K562 (cell line): ENCODE measurements around the gene ACBD3. TPM values are rescaled to one million over a fixed set of nuclear protein-coding genes. Genes with fewer than 3 reads are reported as not detected.
A peak's percentile ranks its signal among the peaks of the same experiment; 100 is the strongest.

Source experiments
- ATAC-seq: fragments of 200-7000 bp; cut with Tn5 transposase; 3 replicates; pipeline ENCODE4 v1.9.1; 2020; ENCODE audit warnings: moderate library complexity
- BruUV-seq: library from RNA; stranded (reverse); fragments of 400-500 nt; replicated peaks from 2 replicates; lab custom pipeline; 2021; lab: Mats Ljungman, UMichigan
- CTCF ChIA-PET: fragments of 300-600 bp; formaldehyde crosslinking; extraction: SDS; loops from one replicate; lab custom pipeline; 2021; ENCODE audit warnings: low intra/inter-chr PET ratio; lab: Yijun Ruan, JAX
- POLR2A ChIA-PET: fragments of 300-600, 350-650 bp; sonication (Branson Sonifier 250); formaldehyde crosslinking; extraction: SDS; loops from one replicate; lab custom pipeline; 2021; ENCODE audit warnings: antibody characterized with exemption, inconsistent platforms; lab: Yijun Ruan, JAX
- DNase-seq, 4 experiments: peaks; one replicate each; pipeline versions ENCODE4 v3.0.0 to v3.0.0-alpha.2; 2011 to 2018; ENCODE audit warnings: low spot score in 3 of 4, mixed read lengths in 3 of 4; ENCODE audit errors: extremely low read depth in 1 of 4
- FAIRE-seq: peaks from 2 replicates; lab custom pipeline; 2011; peaks lifted over from hg19 to GRCh38; lab: Jason Lieb, UNC
- H2AFZ ChIP-seq: 2 replicates; pipeline ENCODE4 v1.6.0; 2011; ENCODE audit warnings: low read depth, low read length, control low read depth, inconsistent platforms
- H3K27ac ChIP-seq: fragments of 200-600 bp; 3 replicates; pipeline ENCODE4 v1.8.0; 2011; ENCODE audit warnings: low read depth, mild to moderate bottlenecking, control low read depth, inconsistent platforms, low read length, moderate library complexity, mixed read lengths; ENCODE audit errors: extremely low read depth
- H3K27me3 ChIP-seq, 2 experiments: fragments of 300-600 bp in 1 of 2; 2 replicates in 1 of 2; 3 replicates in 1 of 2; pipeline versions ENCODE4 v1.6.0 to v1.8.0; 2011; ENCODE audit warnings: inconsistent platforms in 2 of 2, low read length in 2 of 2, mild to moderate bottlenecking in 1 of 2, mixed read lengths in 1 of 2, moderate library complexity in 1 of 2; ENCODE audit not compliant: control insufficient read depth in 2 of 2, insufficient read depth in 2 of 2
- H3K36me3 ChIP-seq: fragments of 300-600 bp; 3 replicates; pipeline ENCODE4 v1.8.0; 2011; ENCODE audit warnings: mild to moderate bottlenecking, low read length, inconsistent platforms; ENCODE audit not compliant: control insufficient read depth, insufficient read depth
- H3K4me1 ChIP-seq, 2 experiments: fragments of 200-600 bp in 1 of 2; replicated peaks in 1 of 2; 2 replicates in 1 of 2; 3 replicates in 1 of 2; pipeline versions ENCODE4 v1.5.1 to v1.8.0; 2011; ENCODE audit warnings: inconsistent platforms in 2 of 2, low read length in 2 of 2, mild to moderate bottlenecking in 1 of 2, mixed read lengths in 1 of 2, moderate library complexity in 1 of 2; ENCODE audit not compliant: control insufficient read depth in 2 of 2, insufficient read depth in 2 of 2
- H3K4me2 ChIP-seq: 2 replicates; pipeline ENCODE4 v1.6.1; 2011; ENCODE audit warnings: low read length, control low read depth, inconsistent platforms, mixed read lengths; ENCODE audit not compliant: insufficient read depth
- H3K4me3 ChIP-seq: fragments of 200-600 bp; sonication (generic), shearing (Covaris generic); 2 replicates; pipeline ENCODE4 v1.5.1; 2016; ENCODE audit warnings: control low read depth, inconsistent platforms
- H3K79me2 ChIP-seq: fragments of 200-600 bp; 3 replicates; pipeline ENCODE4 v1.8.0; 2011; ENCODE audit warnings: low read length, inconsistent platforms; ENCODE audit not compliant: control insufficient read depth, insufficient read depth
- H3K9ac ChIP-seq, 2 experiments: 2 replicates each; pipeline versions ENCODE4 v1.6.0 to v1.6.1; 2011; ENCODE audit warnings: low read depth in 2 of 2, low read length in 2 of 2, control low read depth in 1 of 2, inconsistent platforms in 1 of 2, mild to moderate bottlenecking in 1 of 2, mixed read lengths in 1 of 2; ENCODE audit not compliant: insufficient read depth in 1 of 2
- H3K9me1 ChIP-seq: one replicate; pipeline ENCODE4 v1.6.0; 2011; ENCODE audit warnings: inconsistent platforms, mild to moderate bottlenecking, low read length, moderate library complexity; ENCODE audit not compliant: control insufficient read depth, insufficient read depth
- H3K9me3 ChIP-seq: replicated peaks from 2 replicates; pipeline ENCODE4 v1.5.1; 2011; ENCODE audit warnings: low read depth, low read length, inconsistent platforms; ENCODE audit not compliant: control insufficient read depth, insufficient read depth
- H4K20me1 ChIP-seq: replicated peaks from 2 replicates; pipeline ENCODE4 v1.6.1; 2011; ENCODE audit warnings: low read length, inconsistent platforms, mixed read lengths; ENCODE audit not compliant: control insufficient read depth, insufficient read depth
- CBX8 ChIP-seq: fragments of 200-600 bp; sonication (generic); IDR thresholded peaks from 2 replicates; pipeline ENCODE4 v1.6.1; 2012; ENCODE audit warnings: borderline replicate concordance, mixed run types, low read depth, mild to moderate bottlenecking, moderate library complexity, mixed read lengths, low read length, control low read depth, inconsistent platforms; ENCODE audit not compliant: poor library complexity, severe bottlenecking; ENCODE audit errors: extremely low read depth
- CREB1 ChIP-seq, 2 experiments: sonication (generic) in 1 of 2; formaldehyde crosslinking in 1 of 2; IDR thresholded peaks; 2 replicates each; pipeline versions ENCODE4 v1.6.1 to v1.8.0; 2012 to 2022; ENCODE audit warnings: inconsistent platforms in 1 of 2, mild to moderate bottlenecking in 1 of 2, missing genetic modification reagents in 1 of 2, moderate library complexity in 1 of 2
- CREM ChIP-seq: IDR thresholded peaks from 2 replicates; pipeline ENCODE4 v1.6.1; 2014; ENCODE audit warnings: antibody characterized with exemption, low read depth
- CTCF ChIP-seq, 3 experiments: IDR thresholded peaks in 2 of 3; conservative IDR thresholded peaks in 1 of 3; 2 replicates each; pipeline ENCODE4 v1.5.1; 2011 to 2012; ENCODE audit warnings: low read length in 3 of 3, mild to moderate bottlenecking in 3 of 3, control low read depth in 2 of 3, improper control_type of control experiment in 1 of 3, inconsistent platforms in 1 of 3, low read depth in 1 of 3, mixed read lengths in 1 of 3, moderate library complexity in 1 of 3; ENCODE audit not compliant: insufficient read depth in 2 of 3
- CXXC5 ChIP-seq: fragments of 250-450 bp; sonication (Bioruptor Pico); IDR thresholded peaks from 2 replicates; pipeline ENCODE4 v1.8.0; 2022; ENCODE audit warnings: inconsistent platforms, mild to moderate bottlenecking, moderate library complexity
- HDAC1 ChIP-seq, 2 experiments: fragments of 450-650 bp; IDR thresholded peaks; 2 replicates each; pipeline ENCODE4 v1.6.1; 2016 to 2017; ENCODE audit warnings: inconsistent platforms in 1 of 2, mild to moderate bottlenecking in 1 of 2, moderate library complexity in 1 of 2
- HDAC6 ChIP-seq: IDR thresholded peaks from 2 replicates; pipeline ENCODE4 v1.6.1; 2012; ENCODE audit warnings: low read depth, mild to moderate bottlenecking, control low read depth, inconsistent platforms, low read length, moderate library complexity
- HNRNPLL ChIP-seq: fragments of 200-400 bp; formaldehyde crosslinking; IDR thresholded peaks from 2 replicates; pipeline ENCODE4 v1.6.1; 2017; ENCODE audit warnings: low read length, low read depth, mild to moderate bottlenecking; ENCODE audit not compliant: poor library complexity, severe bottlenecking
- KDM5B ChIP-seq: fragments of 200-600 bp; sonication (generic); IDR thresholded peaks from 2 replicates; pipeline ENCODE4 v1.6.1; 2012; ENCODE audit warnings: low read depth, mild to moderate bottlenecking, moderate library complexity, low read length, control low read depth, inconsistent platforms; ENCODE audit not compliant: insufficient replicate concordance
- NFYB ChIP-seq: IDR thresholded peaks from 2 replicates; pipeline ENCODE4 v1.6.1; 2011; ENCODE audit warnings: mild to moderate bottlenecking, moderate library complexity; ENCODE audit not compliant: insufficient read length; ENCODE audit errors: extremely low read depth
- STAG1 ChIP-seq: sonication (generic); formaldehyde crosslinking; IDR thresholded peaks from 2 replicates; pipeline ENCODE4 v1.5.0; 2020; ENCODE audit warnings: missing genetic modification reagents, borderline replicate concordance
- ZBTB7A ChIP-seq: IDR thresholded peaks from 2 replicates; pipeline ENCODE4 v1.6.1; 2011; ENCODE audit warnings: low read depth, mild to moderate bottlenecking, low read length, moderate library complexity, borderline replicate concordance; ENCODE audit not compliant: control insufficient read depth
- WGBS: fragments of 100-300 bp; shearing (Covaris generic); methylation state at CpG from one replicate; pipeline ENCODE4 v1.1.6; 2016; ENCODE audit warnings: low coverage, mixed read lengths; ENCODE audit not compliant: insufficient coverage; ENCODE audit errors: missing lambda C conversion rate; 5-methylcytosine and 5-hydroxymethylcytosine counted together
- in situ Hi-C: fragments of 300-500 bp; cut with MboI; formaldehyde crosslinking; loops from 4 replicates; pipeline ENCODE4 v1.15.0; 2018; ENCODE audit warnings: inconsistent platforms, mixed read lengths
- intact Hi-C: fragments of 100-400 bp; cut with micrococcal nuclease; formaldehyde crosslinking; loops from 2 replicates; pipeline ENCODE4 v1.14.2; 2022
- polyA plus RNA-seq, 8 experiments: library from polyadenylated mRNA; depleted of rRNA in 4 of 8; stranded (reverse) in 5 of 8; unstranded in 3 of 8; fragments of >200 nt; fragmentation: Nextera tagmentation in 2 of 8; fragmentation: Illumina TruSeq in 1 of 8; extraction: Ambion mirVana in 2 of 8; extraction: Trizol in 1 of 8; gene quantifications; 2 replicates each; pipeline versions ENCODE4 v1.2.1 to v1.2.3, GENCODE V29; 2011 to 2014; ENCODE audit warnings: inconsistent platforms in 1 of 8, missing spikeins in 1 of 8
- total RNA-seq, 7 experiments: library from RNA; depleted of rRNA in 6 of 7; stranded (reverse); fragments of >200 nt in 6 of 7; fragmentation: Illumina TruSeq in 2 of 7; extraction: Trizol in 2 of 7; gene quantifications; 2 replicates each; pipeline versions ENCODE4 v1.2.1 to v1.2.3, GENCODE V29; 2011 to 2021; ENCODE audit warnings: low replicate concordance in 1 of 7
- TF ChIP-seq, protein P1 (sequence below): sonication (generic); formaldehyde crosslinking; IDR thresholded peaks from 2 replicates; pipeline ENCODE4 v1.8.0; 2022; ENCODE audit warnings: missing genetic modification reagents, mild to moderate bottlenecking, moderate library complexity, borderline replicate concordance
- TF ChIP-seq, protein P2 (sequence below): IDR thresholded peaks from 2 replicates; pipeline ENCODE4 v1.6.1; 2011; ENCODE audit warnings: borderline replicate concordance, low read depth, mild to moderate bottlenecking, moderate library complexity, low read length; ENCODE audit not compliant: insufficient read depth, poor library complexity, severe bottlenecking

The ACBD3 gene
- total and polyA plus RNA-seq, 9 of the 15 experiments (the other 6 are each of a cell fraction or from before 2014, with no cell fraction given), result 11.1 to 36.7 (median 26.9) TPM

DNA sequence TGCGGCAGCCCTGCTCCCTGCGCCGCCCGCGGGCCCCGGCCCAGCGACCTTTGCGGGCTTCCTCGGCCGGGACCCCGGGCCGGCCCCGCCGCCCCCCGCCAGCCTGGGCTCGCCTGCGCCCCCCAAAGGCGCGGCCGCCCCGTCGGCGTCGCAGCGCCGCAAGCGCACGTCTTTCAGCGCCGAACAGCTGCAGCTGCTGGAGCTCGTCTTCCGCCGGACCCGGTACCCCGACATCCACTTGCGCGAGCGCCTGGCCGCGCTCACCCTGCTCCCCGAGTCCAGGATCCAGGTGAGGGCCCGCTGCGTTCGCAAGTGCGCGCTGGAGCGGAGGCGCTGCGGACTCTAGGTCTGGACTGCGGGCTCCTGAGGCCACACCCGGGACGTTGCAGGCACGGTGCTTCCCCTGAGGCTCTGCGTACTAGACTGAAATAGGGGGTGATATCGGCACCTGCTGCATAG lies 37.3 kb upstream of the ACBD3 start:
- ATAC-seq (peak; percentile 73), DNase-seq (peak in 3 of 4 experiments; percentile 41 to 48 (median 46)), FAIRE-seq (no peak)
- Histone ChIP-seq H3K9me3 (no peaks in the 10 kb centered on the region), H3K36me3 (0 out of 3 replicates have a peak, but pooled peaks cover 2% of the 10 kb centered on the region), H3K27me3 (0 out of 5 replicates have a peak, but pooled peaks cover 0 to 4% of the 10 kb centered on the region in 2 experiments), H3K4me3 (peak overlapping the region; percentile 37), H3K9ac (peak overlapping the region in 1 of 2 experiments; percentile 90; a peak in 2 of 4 replicates), H3K4me1 (peaks cover 4 to 12% of the 10 kb centered on the region in 2 experiments; a peak in 4 of 5 replicates), H2AFZ (peak overlapping the region; percentile 49; the same call in 1 of the 2 replicates), H3K9me1 (no peaks in the 10 kb centered on the region), H4K20me1 (0 out of 2 replicates have a peak, but pooled peaks cover 4% of the 10 kb centered on the region), H3K4me2 (peak overlapping the region; percentile 74), H3K27ac (no peak overlapping the region), H3K79me2 (no peaks in the 10 kb centered on the region)
- intact Hi-C loops (no loop called here), in situ Hi-C loops (no loop called here)
- CTCF ChIA-PET, result no interaction called here
- 10% methylated on average over 31 of the region's 55 CpGs for WGBS
- BruUV-seq, result no TSS peak
- POLR2A ChIA-PET, result interaction anchor here (0.7 to 1.5 kb wide), 3 partner anchors 9 to 255 kb away, joined by 3 to 5 read pairs (median 4); no protein-coding TSS in a partner anchor
- TF ChIP-seq ZBTB7A (peak; percentile 61; the same call in 1 of the 2 replicates), STAG1 (CRISPR knock-in tag) (no peak), CTCF (IDR thresholded peaks at IDR 0.05 in 2 of 3, conservative IDR thresholded peaks at IDR 0.05 in 1 of 3; ENCODE audit: insufficient read depth in 2 of 3, low read depth in 1 of 3, low read length in 3 of 3) (peak in 2 of 3 experiments; percentile 10 to 20; a peak in 2 of 6 replicates), HNRNPLL (peak; percentile 81), HDAC6 (peak; percentile 92; the same call in 1 of the 2 replicates), CXXC5 (CRISPR knock-in tag) (peak; percentile 16; the same call in 1 of the 2 replicates), CBX8 (no peak), CREM (peak; percentile 18; the same call in 1 of the 2 replicates), NFYB (no peak), KDM5B (peak; percentile 27), HDAC1 (IDR thresholded peaks at IDR 0.05) (no peak), CREB1 (IDR thresholded peaks at IDR 0.05) (0 out of 2 replicates have a peak, but pooled peaks have one; percentile 1), CREB1 (CRISPR knock-in tag; IDR thresholded peaks at IDR 0.05) (no peak)
- TF ChIP-seq, protein P1, sequence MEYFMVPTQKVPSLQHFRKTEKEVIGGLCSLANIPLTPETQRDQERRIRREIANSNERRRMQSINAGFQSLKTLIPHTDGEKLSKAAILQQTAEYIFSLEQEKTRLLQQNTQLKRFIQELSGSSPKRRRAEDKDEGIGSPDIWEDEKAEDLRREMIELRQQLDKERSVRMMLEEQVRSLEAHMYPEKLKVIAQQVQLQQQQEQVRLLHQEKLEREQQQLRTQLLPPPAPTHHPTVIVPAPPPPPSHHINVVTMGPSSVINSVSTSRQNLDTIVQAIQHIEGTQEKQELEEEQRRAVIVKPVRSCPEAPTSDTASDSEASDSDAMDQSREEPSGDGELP (CRISPR knock-in tag), result peak; percentile 66; the same call in 1 of the 2 replicates
- TF ChIP-seq, protein P2, sequence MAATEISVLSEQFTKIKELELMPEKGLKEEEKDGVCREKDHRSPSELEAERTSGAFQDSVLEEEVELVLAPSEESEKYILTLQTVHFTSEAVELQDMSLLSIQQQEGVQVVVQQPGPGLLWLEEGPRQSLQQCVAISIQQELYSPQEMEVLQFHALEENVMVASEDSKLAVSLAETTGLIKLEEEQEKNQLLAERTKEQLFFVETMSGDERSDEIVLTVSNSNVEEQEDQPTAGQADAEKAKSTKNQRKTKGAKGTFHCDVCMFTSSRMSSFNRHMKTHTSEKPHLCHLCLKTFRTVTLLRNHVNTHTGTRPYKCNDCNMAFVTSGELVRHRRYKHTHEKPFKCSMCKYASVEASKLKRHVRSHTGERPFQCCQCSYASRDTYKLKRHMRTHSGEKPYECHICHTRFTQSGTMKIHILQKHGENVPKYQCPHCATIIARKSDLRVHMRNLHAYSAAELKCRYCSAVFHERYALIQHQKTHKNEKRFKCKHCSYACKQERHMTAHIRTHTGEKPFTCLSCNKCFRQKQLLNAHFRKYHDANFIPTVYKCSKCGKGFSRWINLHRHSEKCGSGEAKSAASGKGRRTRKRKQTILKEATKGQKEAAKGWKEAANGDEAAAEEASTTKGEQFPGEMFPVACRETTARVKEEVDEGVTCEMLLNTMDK, result peak; percentile 12
